H1 (cell line): ENCODE results near the gene SLC9B2. TPM values are rescaled to one million over a fixed set of nuclear protein-coding genes. Genes with fewer than 3 reads are reported as not detected.

ENCODE experiments used
- CTCF ChIA-PET: fragments of 300-600 bp; sonication (Branson Sonifier 250); formaldehyde crosslinking; loops from one replicate; lab custom pipeline; 2021; ENCODE audit not compliant: partially characterized antibody; lab: Charles Lee
- POLR2A ChIA-PET: fragments of 300-600 bp; sonication (Branson Sonifier 250); formaldehyde crosslinking; loops from one replicate; lab custom pipeline; 2021; ENCODE audit warnings: inconsistent platforms; ENCODE audit not compliant: partially characterized antibody; lab: Charles Lee
- DNase-seq, 2 experiments: peaks; one replicate each; pipeline versions ENCODE4 v3.0.0 to v3.0.0-alpha.2; 2010 to 2022; ENCODE audit warnings: low spot score in 2 of 2, low read depth in 1 of 2, mixed read lengths in 1 of 2
- FAIRE-seq: peaks from 2 replicates; lab custom pipeline; 2011; peaks lifted over from hg19 to GRCh38; lab: Jason Lieb, UNC
- H2AFZ ChIP-seq: 2 replicates; pipeline ENCODE4 v1.8.1; 2012; ENCODE audit warnings: low read length, inconsistent platforms
- H2AK5ac ChIP-seq: 2 replicates; pipeline ENCODE4 v1.6.1; 2013; ENCODE audit warnings: low read depth, low read length
- H2BK120ac ChIP-seq: replicated peaks from 2 replicates; pipeline ENCODE3; 2013; ENCODE audit warnings: low read depth, low read length, inconsistent platforms
- H2BK12ac ChIP-seq: 2 replicates; pipeline ENCODE4 v1.6.1; 2013; ENCODE audit warnings: low read depth, low read length
- H2BK15ac ChIP-seq: 2 replicates; pipeline ENCODE4 v1.6.1; 2013; ENCODE audit warnings: low read length
- H2BK20ac ChIP-seq: 2 replicates; pipeline ENCODE4 v1.6.1; 2013; ENCODE audit warnings: low read length
- H2BK5ac ChIP-seq: 2 replicates; pipeline ENCODE4 v1.6.1; 2013; ENCODE audit warnings: low read depth, low read length
- H3K14ac ChIP-seq: 2 replicates; pipeline ENCODE4 v1.6.1; 2013; ENCODE audit warnings: inconsistent platforms; ENCODE audit not compliant: insufficient read length
- H3K18ac ChIP-seq: 2 replicates; pipeline ENCODE4 v1.6.1; 2013; ENCODE audit warnings: low read length; ENCODE audit errors: extremely low read depth
- H3K23ac ChIP-seq: 2 replicates; pipeline ENCODE4 v1.6.1; 2013; ENCODE audit warnings: inconsistent platforms; ENCODE audit not compliant: insufficient read length
- H3K23me2 ChIP-seq: 2 replicates; pipeline ENCODE4 v1.6.1; 2013; ENCODE audit warnings: low read depth, low read length
- H3K27ac ChIP-seq: 2 replicates; pipeline ENCODE4 v1.6.1; 2011; ENCODE audit warnings: low read depth, low read length, inconsistent platforms
- H3K27me3 ChIP-seq, 4 experiments: replicated peaks in 1 of 4; 1 replicate in 1 of 4; 2 replicates in 3 of 4; pipeline versions ENCODE4 v1.6.1 to v1.8.1; 2011 to 2013; ENCODE audit warnings: low read length in 3 of 4, mild to moderate bottlenecking in 3 of 4, inconsistent platforms in 2 of 4, mixed read lengths in 2 of 4, moderate library complexity in 1 of 4; ENCODE audit not compliant: control insufficient read depth in 3 of 4, insufficient read depth in 3 of 4; ENCODE audit errors: extremely low read depth in 1 of 4
- H3K36me3 ChIP-seq, 4 experiments: 2 replicates each; pipeline versions ENCODE4 v1.6.1 to v1.8.1; 2011 to 2013; ENCODE audit warnings: mild to moderate bottlenecking in 4 of 4, low read length in 3 of 4, moderate library complexity in 2 of 4, control low read depth in 1 of 4, inconsistent platforms in 1 of 4; ENCODE audit not compliant: insufficient read depth in 4 of 4, control insufficient read depth in 2 of 4
- H3K4ac ChIP-seq: replicated peaks from 2 replicates; pipeline ENCODE3; 2013; ENCODE audit warnings: low read length, low read depth, mixed read lengths, inconsistent platforms; ENCODE audit not compliant: insufficient read length
- H3K4me1 ChIP-seq, 4 experiments: replicated peaks in 1 of 4; 1 replicate in 1 of 4; 2 replicates in 3 of 4; pipeline versions ENCODE4 v1.6.1 to v1.8.1; 2011 to 2013; ENCODE audit warnings: low read length in 3 of 4, inconsistent platforms in 2 of 4, mixed read lengths in 1 of 4; ENCODE audit not compliant: insufficient read depth in 4 of 4, control insufficient read depth in 3 of 4
- H3K4me2 ChIP-seq, 2 experiments: 2 replicates each; pipeline versions ENCODE4 v1.6.1 to v1.8.1; 2011 to 2013; ENCODE audit warnings: low read depth in 2 of 2, low read length in 2 of 2, control low read depth in 1 of 2, inconsistent platforms in 1 of 2, mild to moderate bottlenecking in 1 of 2; ENCODE audit not compliant: insufficient read depth in 1 of 2
- H3K4me3 ChIP-seq, 4 experiments: fragments of 200-600, 300-600 bp in 1 of 4; sonication (generic), shearing (Covaris generic), sonication (Bioruptor Twin) in 1 of 4; 2 replicates each; pipeline versions ENCODE4 v1.5.1 to v1.8.1; 2011 to 2016; ENCODE audit warnings: low read length in 4 of 4, low read depth in 3 of 4, control low read depth in 2 of 4, inconsistent platforms in 2 of 4, mild to moderate bottlenecking in 2 of 4, mixed read lengths in 1 of 4, moderate library complexity in 1 of 4; ENCODE audit not compliant: insufficient read depth in 2 of 4; ENCODE audit errors: extremely low read depth in 1 of 4
- H3K56ac ChIP-seq: replicated peaks from 2 replicates; pipeline ENCODE3; 2013; ENCODE audit warnings: low read depth, mild to moderate bottlenecking, mixed read lengths, low read length, inconsistent platforms; ENCODE audit not compliant: insufficient read length
- H3K79me1 ChIP-seq: 2 replicates; pipeline ENCODE4 v1.6.1; 2013; ENCODE audit warnings: low read depth, low read length, control low read depth
- H3K79me2 ChIP-seq, 2 experiments: 2 replicates each; pipeline versions ENCODE4 v1.6.1 to v1.8.1; 2012 to 2013; ENCODE audit warnings: low read length in 2 of 2, mild to moderate bottlenecking in 2 of 2, inconsistent platforms in 1 of 2; ENCODE audit not compliant: insufficient read depth in 2 of 2, control insufficient read depth in 1 of 2
- H3K9ac ChIP-seq, 4 experiments: replicated peaks in 1 of 4; 1 replicate in 1 of 4; 2 replicates in 3 of 4; pipeline versions ENCODE4 v1.6.1 to v1.8.1; 2011 to 2013; ENCODE audit warnings: low read depth in 3 of 4, low read length in 3 of 4, control low read depth in 2 of 4, mild to moderate bottlenecking in 2 of 4, moderate library complexity in 2 of 4, inconsistent platforms in 1 of 4; ENCODE audit errors: extremely low read depth in 1 of 4
- H3K9me3 ChIP-seq, 2 experiments: 2 replicates each; pipeline versions ENCODE4 v1.6.1 to v1.8.1; 2012 to 2013; ENCODE audit warnings: mild to moderate bottlenecking in 2 of 2, moderate library complexity in 2 of 2, control low read depth in 1 of 2, inconsistent platforms in 1 of 2, low read depth in 1 of 2, low read length in 1 of 2, mixed read lengths in 1 of 2; ENCODE audit not compliant: insufficient read depth in 2 of 2
- H4K20me1 ChIP-seq, 2 experiments: replicated peaks in 1 of 2; 2 replicates each; pipeline versions ENCODE3 to v1.8.1; 2011 to 2013; ENCODE audit warnings: inconsistent platforms in 2 of 2, low read length in 2 of 2, mild to moderate bottlenecking in 1 of 2; ENCODE audit not compliant: insufficient read depth in 2 of 2, control insufficient read depth in 1 of 2
- H4K5ac ChIP-seq: 2 replicates; pipeline ENCODE4 v1.6.1; 2013; ENCODE audit warnings: low read length, low read depth, mixed read lengths, inconsistent platforms; ENCODE audit not compliant: insufficient read length
- H4K8ac ChIP-seq: 2 replicates; pipeline ENCODE4 v1.8.0; 2013; ENCODE audit warnings: mild to moderate bottlenecking, moderate library complexity, low read length, inconsistent platforms; ENCODE audit not compliant: insufficient read depth; ENCODE audit errors: extremely low read depth
- H4K91ac ChIP-seq: replicated peaks from 2 replicates; pipeline ENCODE3; 2013; ENCODE audit warnings: low read length, mixed read lengths, inconsistent platforms; ENCODE audit not compliant: insufficient read length
- ATF3 ChIP-seq: IDR thresholded peaks from 2 replicates; pipeline ENCODE4 v1.6.1; 2011; ENCODE audit warnings: low read depth, mild to moderate bottlenecking, low read length; ENCODE audit not compliant: insufficient read depth
- BCL11A ChIP-seq, 2 experiments: IDR thresholded peaks; one replicate each; pipeline ENCODE4 v1.6.1; 2011; ENCODE audit warnings: low read depth in 2 of 2, low read length in 2 of 2, mild to moderate bottlenecking in 2 of 2
- CEBPB ChIP-seq: IDR thresholded peaks from 2 replicates; pipeline ENCODE4 v1.6.1; 2012; ENCODE audit warnings: low read depth, low read length
- E2F6 ChIP-seq: IDR thresholded peaks from 2 replicates; pipeline ENCODE4 v1.6.1; 2012; ENCODE audit warnings: inconsistent platforms
- GTF2F1 ChIP-seq: IDR thresholded peaks from 2 replicates; pipeline ENCODE4 v1.6.1; 2012; ENCODE audit warnings: low read depth, low read length, improper control_type of control experiment, borderline replicate concordance
- HDAC6 ChIP-seq: IDR thresholded peaks from one replicate; pipeline ENCODE4 v1.7.1; 2012; ENCODE audit warnings: low read depth, mild to moderate bottlenecking, inconsistent platforms, low read length, moderate library complexity
- NANOG ChIP-seq: IDR thresholded peaks from 2 replicates; pipeline ENCODE4 v1.6.1; 2011; ENCODE audit warnings: low read length, low read depth, mild to moderate bottlenecking, inconsistent platforms; ENCODE audit not compliant: insufficient read depth, poor library complexity, severe bottlenecking
- RFX5 ChIP-seq: IDR thresholded peaks from 2 replicates; pipeline ENCODE4 v1.6.1; 2011; ENCODE audit warnings: low read depth, low read length, improper control_type of control experiment, borderline replicate concordance
- SP4 ChIP-seq: IDR thresholded peaks from 2 replicates; pipeline ENCODE4 v1.6.1; 2012; ENCODE audit warnings: low read length, inconsistent platforms
- WGBS, 2 experiments: shearing (Covaris generic) in 1 of 2; methylation state at CpG; one replicate each; pipeline versions ENCODE4 v1.1.6 to v1.1.7; 2013 to 2015; ENCODE audit warnings: low lambda C conversion rate in 2 of 2, mixed read lengths in 2 of 2, inconsistent platforms in 1 of 2, low coverage in 1 of 2, missing lambda C conversion rate in 1 of 2; ENCODE audit not compliant: insufficient replicate concordance in 2 of 2, insufficient coverage in 1 of 2, insufficient read length in 1 of 2; ENCODE audit errors: extremely low coverage in 1 of 2, missing lambda C conversion rate in 1 of 2; 5-methylcytosine and 5-hydroxymethylcytosine counted together
- polyA plus RNA-seq, 7 experiments: library from polyadenylated mRNA; depleted of rRNA in 3 of 7; stranded (reverse) in 5 of 7; unstranded in 2 of 7; fragments of >200 nt in 5 of 7; fragments of 200-250 nt in 2 of 7; gene quantifications; 1 replicate in 5 of 7; 2 replicates in 1 of 7; 4 replicates in 1 of 7; pipeline versions ENCODE4 v1.2.1 to v1.2.3, GENCODE V29; 2011 to 2013; ENCODE audit warnings: missing spikeins in 2 of 7, mixed read lengths in 2 of 7
- total RNA-seq: library from RNA; stranded (reverse); fragmentation: NEBNext Ultra II Directional; extraction: Animal tissue kit (Norgen Biotek cat#: 25700); gene quantifications from 2 replicates; pipeline ENCODE4 v1.2.1, GENCODE V29; 2021

SLC9B2 gene
- total and polyA plus RNA-seq, 2 of the 8 experiments (the other 6 are each of a cell fraction or from before 2014, with no cell fraction given), result 3.2 to 5.2 TPM

GRCh38 chr4:103052145-103052544, 24.4 kb downstream of the SLC9B2 start:
- FAIRE-seq (no peak), DNase-seq (no peak)
- 92% methylated on average over 3 of the region's 3 CpGs; no CpG with 5 or more reads in 1 of the 2 experiments for WGBS, 2 experiments
- H3K4me2 ChIP-seq, result no peak overlapping the region
- no peak overlapping the region for H3K9ac ChIP-seq
- no peak for TF ChIP-seq NANOG
- TF ChIP-seq HDAC6, result no peak
- no peak for TF ChIP-seq E2F6
- TF ChIP-seq ATF3, result no peak
- no peak for TF ChIP-seq GTF2F1
- TF ChIP-seq RFX5, result no peak
- TF ChIP-seq BCL11A (IDR thresholded peaks at IDR 0.05; ENCODE audit: low read depth in 2 of 2, low read length in 2 of 2), result no peak
- TF ChIP-seq SP4, result no peak
- TF ChIP-seq CEBPB, result no peak
- no peak overlapping the region for H2BK15ac ChIP-seq
- no peak overlapping the region for H4K91ac ChIP-seq
- H2BK120ac ChIP-seq, result no peak overlapping the region
- no peak overlapping the region for H3K14ac ChIP-seq
- H4K20me1 ChIP-seq, result no peaks in the 10 kb centered on the region
- H2BK12ac ChIP-seq, result no peak overlapping the region
- no peak overlapping the region for H2BK20ac ChIP-seq
- H3K27me3 ChIP-seq, result no peaks in the 10 kb centered on the region
- H3K27ac ChIP-seq, result no peak overlapping the region
- no peak overlapping the region for H4K5ac ChIP-seq
- no peaks in the 10 kb centered on the region; the same call in 1 of the 2 replicates for H3K79me1 ChIP-seq
- no peak overlapping the region for H3K4me3 ChIP-seq
- POLR2A ChIA-PET, result interaction anchor here (0.8 kb wide), 1 partner anchor 46 kb away, joined by 3 read pairs; no protein-coding TSS in a partner anchor
- H3K79me2 ChIP-seq, result no peaks in the 10 kb centered on the region
- no peak overlapping the region for H3K23ac ChIP-seq
- no peak overlapping the region for H2AFZ ChIP-seq
- no peaks in the 10 kb centered on the region for H3K4me1 ChIP-seq
- H3K36me3 ChIP-seq, result no peaks in the 10 kb centered on the region
- no peak overlapping the region for H3K18ac ChIP-seq
- no peak overlapping the region for H4K8ac ChIP-seq
- H3K56ac ChIP-seq, result no peak overlapping the region
- no peaks in the 10 kb centered on the region for H3K9me3 ChIP-seq
- no peak overlapping the region for H2BK5ac ChIP-seq
- no peak overlapping the region for H3K4ac ChIP-seq
- no peak overlapping the region for H2AK5ac ChIP-seq
- no peaks in the 10 kb centered on the region for H3K23me2 ChIP-seq
- CTCF ChIA-PET, result interaction anchor here (0.6 to 1.7 kb wide), 9 partner anchors 10 to 706 kb away, joined by 3 to 8 read pairs (median 4); no protein-coding TSS in a partner anchor
